C4-2B (cell line): Measurements from ENCODE around the gene ENOX2.

ENCODE experiments used
- ZFX ChIP-seq: fragments of 450-650 bp; IDR thresholded peaks from 2 replicates; pipeline ENCODE4 v1.6.1; 2017
- TF ChIP-seq, protein P1 (sequence below): fragments of 450-650 bp; conservative IDR thresholded peaks from 2 replicates; pipeline ENCODE4 v1.5.1; 2017; ENCODE audit warnings: mild to moderate bottlenecking

DNA sequence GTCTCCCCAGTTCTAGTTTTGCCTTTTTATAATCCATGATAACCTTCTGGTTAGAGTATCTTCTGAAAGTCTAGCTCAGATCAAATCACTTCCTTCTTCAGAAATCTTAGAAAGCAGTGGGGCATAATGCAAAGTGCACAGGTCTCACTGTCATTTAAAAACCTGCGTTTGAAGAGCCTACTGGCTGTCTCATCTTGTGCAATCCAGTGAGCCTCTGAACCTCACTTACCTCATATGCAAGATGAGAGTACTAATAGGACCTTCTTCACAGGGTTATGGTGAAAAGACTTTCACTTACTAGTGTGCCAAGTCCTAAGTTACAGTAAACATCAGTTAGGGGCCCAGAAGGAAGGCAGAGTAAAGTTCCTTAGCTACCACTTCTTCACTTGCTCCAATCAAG is 131.4 kb downstream of the ENOX2 start:
- TF ChIP-seq, protein P1, sequence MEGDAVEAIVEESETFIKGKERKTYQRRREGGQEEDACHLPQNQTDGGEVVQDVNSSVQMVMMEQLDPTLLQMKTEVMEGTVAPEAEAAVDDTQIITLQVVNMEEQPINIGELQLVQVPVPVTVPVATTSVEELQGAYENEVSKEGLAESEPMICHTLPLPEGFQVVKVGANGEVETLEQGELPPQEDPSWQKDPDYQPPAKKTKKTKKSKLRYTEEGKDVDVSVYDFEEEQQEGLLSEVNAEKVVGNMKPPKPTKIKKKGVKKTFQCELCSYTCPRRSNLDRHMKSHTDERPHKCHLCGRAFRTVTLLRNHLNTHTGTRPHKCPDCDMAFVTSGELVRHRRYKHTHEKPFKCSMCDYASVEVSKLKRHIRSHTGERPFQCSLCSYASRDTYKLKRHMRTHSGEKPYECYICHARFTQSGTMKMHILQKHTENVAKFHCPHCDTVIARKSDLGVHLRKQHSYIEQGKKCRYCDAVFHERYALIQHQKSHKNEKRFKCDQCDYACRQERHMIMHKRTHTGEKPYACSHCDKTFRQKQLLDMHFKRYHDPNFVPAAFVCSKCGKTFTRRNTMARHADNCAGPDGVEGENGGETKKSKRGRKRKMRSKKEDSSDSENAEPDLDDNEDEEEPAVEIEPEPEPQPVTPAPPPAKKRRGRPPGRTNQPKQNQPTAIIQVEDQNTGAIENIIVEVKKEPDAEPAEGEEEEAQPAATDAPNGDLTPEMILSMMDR: no peak
- no peak for TF ChIP-seq ZFX
